Stomach (tissue), 9 donors: Measurements from ENCODE around the gene TYRO3. TPM values are rescaled to one million over a fixed set of nuclear protein-coding genes. Genes with fewer than 3 reads are reported as not detected.

Source experiments
- DNase-seq, 2 donors: peaks; one replicate each; pipeline versions ENCODE4 v3.0.0 to v3.0.0-alpha.2; 2013 to 2019
- H3K27ac ChIP-seq, 5 donors: fragments of 200-600 bp in 4 of 5; sonication (generic) in 4 of 5; one replicate each; pipeline ENCODE4 v1.5.1; 2013 to 2019; ENCODE audit warnings: mild to moderate bottlenecking in 1 of 5, moderate library complexity in 1 of 5
- H3K27me3 ChIP-seq, 3 donors: fragments of 200-600 bp; sonication (generic); one replicate each; pipeline ENCODE4 v1.5.1; 2017 to 2019; ENCODE audit warnings: mixed run types in 1 of 3
- H3K36me3 ChIP-seq, 4 donors: fragments of 200-600 bp; sonication (generic); 1 replicate in 3 of 4; 2 replicates in 1 of 4; pipeline ENCODE4 v1.5.1; 2016 to 2019
- H3K4me1 ChIP-seq, 4 donors: fragments of 200-600 bp; sonication (generic); one replicate each; pipeline ENCODE4 v1.5.1; 2016 to 2019
- H3K4me3 ChIP-seq, 4 donors: fragments of 200-600 bp; sonication (generic) in 3 of 4; one replicate each; pipeline ENCODE4 v1.5.1; 2016 to 2019; ENCODE audit warnings: mild to moderate bottlenecking in 1 of 4
- H3K9me3 ChIP-seq, 4 donors: fragments of 200-600 bp; sonication (generic); one replicate each; pipeline ENCODE4 v1.5.1; 2016 to 2019
- CTCF ChIP-seq, 7 experiments: fragments of 450-650 bp in 4 of 7; fragments of 200-600 bp in 3 of 7; sonication (generic) in 3 of 7; IDR thresholded peaks; one replicate each; pipeline ENCODE4 v1.5.1; 2016 to 2019; ENCODE audit warnings: antibody characterized with exemption in 7 of 7, control low read depth in 2 of 7, mild to moderate bottlenecking in 1 of 7
- EP300 ChIP-seq: sonication (generic); formaldehyde crosslinking; IDR thresholded peaks from one replicate; pipeline ENCODE4 v1.6.1; 2017; ENCODE audit warnings: antibody characterized with exemption
- POLR2A ChIP-seq, 4 donors: fragments of 450-650 bp; IDR thresholded peaks; one replicate each; pipeline ENCODE4 v1.6.1; 2016; ENCODE audit warnings: antibody characterized with exemption in 4 of 4, control low read depth in 2 of 4, mild to moderate bottlenecking in 1 of 4, moderate library complexity in 1 of 4
- POLR2AphosphoS5 ChIP-seq, 3 donors: sonication (generic); formaldehyde crosslinking; IDR thresholded peaks; one replicate each; pipeline ENCODE4 v1.6.1; 2016; ENCODE audit warnings: antibody characterized with exemption in 3 of 3
- WGBS, 5 donors: extraction: QIAGEN DNeasy Blood & Tissue Kit in 3 of 5; methylation state at CpG; one replicate each; pipeline versions ENCODE4 v1.1.5 to v1.1.7; 2013 to 2018; 5-methylcytosine and 5-hydroxymethylcytosine counted together
- intact Hi-C: fragments of 100-400 bp; cut with DNase I; formaldehyde crosslinking; loops from one replicate; pipeline ENCODE4 v1.15.1; 2023; ENCODE audit warnings: low total_unique reads
- polyA plus RNA-seq, 3 donors: library from polyadenylated mRNA; stranded (reverse); fragments of 200-250 nt; gene quantifications; one replicate each; pipeline ENCODE4 v1.2.3, GENCODE V29; 2013
- total RNA-seq, 5 donors: library from RNA; depleted of rRNA; stranded (reverse); fragments of >200 nt; gene quantifications; one replicate each; pipeline versions ENCODE4 v1.1.0 to v1.2.3, GENCODE V29; 2014 to 2016
- donor health status: healthy with polysubstance abuse.
- donor health status: Bipolar disorder and iron deficiency.
- donor health status: healthy.

TYRO3 gene
- total and polyA plus RNA-seq, 8 donors, result 0.89 to 16.9 (median 6.6) TPM

GRCh38 chr15:41609123-41609522, 50.1 kb downstream of the TYRO3 start:
- H3K4me1 ChIP-seq, result peaks cover under 1 to 9% (median 5%) of the 10 kb centered on the region in 4 donors
- no peak overlapping the region for H3K27ac ChIP-seq
- DNase-seq, result no peak
- H3K27me3 ChIP-seq, result no peaks in the 10 kb centered on the region
- intact Hi-C loops, result no loop called here
- no peaks in the 10 kb centered on the region for H3K9me3 ChIP-seq
- H3K36me3 ChIP-seq, result no peaks in the 10 kb centered on the region
- H3K4me3 ChIP-seq, result no peak overlapping the region
- TF ChIP-seq POLR2A (IDR thresholded peaks at IDR 0.05), result no peak
- no peak for TF ChIP-seq CTCF (IDR thresholded peaks at IDR 0.05)
- no peak for TF ChIP-seq EP300
- no peak for TF ChIP-seq POLR2AphosphoS5 (IDR thresholded peaks at IDR 0.05)
- 87 to 100% (median 93%) methylated on average over 1 of the region's 1 CpG for WGBS, 5 donors

- WGBS, 5 donors, result 61 to 74% (median 66%) methylated on average over 4 of the region's 4 CpGs
- TF ChIP-seq POLR2A (IDR thresholded peaks at IDR 0.05) (no peak), EP300 (no peak), CTCF (IDR thresholded peaks at IDR 0.05) (no peak), POLR2AphosphoS5 (IDR thresholded peaks at IDR 0.05) (no peak)
- DNase-seq, result no peak
- Histone ChIP-seq H3K4me3 (no peak overlapping the region), H3K4me1 (no peaks in the 10 kb centered on the region), H3K9me3 (no peaks in the 10 kb centered on the region), H3K36me3 (no peaks in the 10 kb centered on the region), H3K27me3 (no peaks in the 10 kb centered on the region), H3K27ac (no peak overlapping the region)
- intact Hi-C loops, result no loop called here
Observed at GRCh38 chr15:41610048-41610447, 51.0 kb downstream of the TYRO3 start.

GRCh38 chr15:41620536-41621199, 61.7 kb downstream of the TYRO3 start:
- Histone ChIP-seq H3K36me3 (no peaks in the 10 kb centered on the region), H3K4me3 (peak overlapping the region; percentile 49 to 62 (median 55)), H3K27me3 (no peaks in the 10 kb centered on the region), H3K9me3 (peaks cover 0 to 5% (median 2%) of the 10 kb centered on the region in 4 donors), H3K27ac (peak overlapping the region; percentile 60 to 88 (median 79)), H3K4me1 (peaks cover 11 to 24% (median 19%) of the 10 kb centered on the region in 4 donors)
- intact Hi-C loops, result no loop called here
- TF ChIP-seq EP300, result no peak
- TF ChIP-seq POLR2A (IDR thresholded peaks at IDR 0.05), result no peak
- TF ChIP-seq POLR2AphosphoS5 (IDR thresholded peaks at IDR 0.05), result no peak
- TF ChIP-seq CTCF (IDR thresholded peaks at IDR 0.05), result no peak
- DNase-seq, result peak in 1 of 2 donors; percentile 16
- 18 to 21% (median 20%) methylated on average over 16 to 18 of the region's 18 CpGs for WGBS, 5 donors

GRCh38 chr15:41621200-41622193, 62.5 kb downstream of the TYRO3 start:
- Histone ChIP-seq H3K27ac (peak overlapping the region; percentile 60 to 88 (median 79)), H3K4me1 (peaks cover 11 to 24% (median 19%) of the 10 kb centered on the region in 4 donors), H3K9me3 (peaks cover 0 to 5% (median 2%) of the 10 kb centered on the region in 4 donors), H3K36me3 (no peaks in the 10 kb centered on the region), H3K4me3 (peak overlapping the region; percentile 49 to 62 (median 55)), H3K27me3 (no peaks in the 10 kb centered on the region)
- peak; percentile 79 to 96 for DNase-seq
- intact Hi-C loops, result no loop called here
- 2 to 11% (median 3%) methylated on average over 21 to 104 of the region's 104 CpGs for WGBS, 5 donors
- TF ChIP-seq EP300 (no peak), POLR2AphosphoS5 (IDR thresholded peaks at IDR 0.05) (peak in 1 of 3 donors; percentile 67)
